Dermis blood vessel endothelial cell (primary cell): Measurements from ENCODE around the gene PNCK. TPM values are rescaled to one million over a fixed set of nuclear protein-coding genes. Genes with fewer than 3 reads are reported as not detected.
"Not testable (repeated sequence)": the region's sequence is repeated elsewhere in the genome, so short reads cannot be mapped to it uniquely, and the experiment has no call there.

ENCODE experiments used
- DNase-seq: peaks from one replicate; pipeline ENCODE4 v3.0.0; 2010
- total RNA-seq: library from RNA; depleted of rRNA; stranded (reverse); fragments of >200 nt; gene quantifications from 2 replicates; pipeline ENCODE4 v1.2.3, GENCODE V29; 2014

PNCK gene
- total RNA-seq, result not detected in 2 replicates

GRCh38 chrX:153673428-153674218 is at the start of gene PNCK:
TSS of gene PNCK (minus strand) at chrX:153673813. CDS start at chrX:153673076, 737 bp downstream.
- no peak for DNase-seq

GRCh38 chrX:153722704-153723350 is 49.2 kb upstream of the PNCK start:
- peak; percentile 50 for DNase-seq

DNA sequence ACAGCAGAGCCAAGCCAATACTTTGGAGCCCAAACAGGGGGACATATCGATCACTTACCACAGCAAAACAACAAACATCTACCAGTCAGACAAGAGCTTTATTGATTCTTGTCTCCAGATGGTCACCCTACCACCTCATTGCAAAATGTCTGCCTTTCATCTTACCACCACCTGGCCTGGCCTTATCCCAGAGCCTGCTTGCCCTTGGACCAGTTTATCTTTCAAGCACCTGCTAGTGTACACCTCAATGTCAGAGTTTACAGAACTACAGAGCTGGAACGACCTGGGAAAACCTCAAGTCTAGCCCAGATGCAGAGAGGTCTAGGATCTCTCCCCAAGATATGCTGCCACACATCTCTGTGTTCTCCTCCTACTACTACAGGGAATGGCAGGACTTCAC is 46.1 kb upstream of the PNCK start:
- DNase-seq, result no peak

DNA sequence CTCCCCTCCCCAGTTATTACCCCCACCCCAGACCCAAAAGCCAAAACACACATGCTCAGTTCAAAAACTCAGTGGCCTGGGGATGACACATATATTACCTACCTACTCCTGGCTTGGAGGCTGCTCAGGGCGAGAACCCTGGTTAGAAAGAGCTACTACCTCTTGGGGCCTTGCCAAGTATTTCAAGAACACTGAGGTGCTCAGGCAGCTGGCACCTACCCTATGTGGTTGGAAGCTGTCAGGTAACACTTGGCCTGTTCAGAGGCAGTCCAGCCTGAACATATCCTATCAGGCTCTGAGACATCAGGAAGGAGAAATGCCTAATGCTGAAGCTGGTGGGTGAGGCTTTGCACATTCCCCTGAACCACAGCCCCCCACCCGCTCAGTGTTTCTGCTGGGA is 45.6 kb upstream of the PNCK start:
- DNase-seq, result no peak

DNA sequence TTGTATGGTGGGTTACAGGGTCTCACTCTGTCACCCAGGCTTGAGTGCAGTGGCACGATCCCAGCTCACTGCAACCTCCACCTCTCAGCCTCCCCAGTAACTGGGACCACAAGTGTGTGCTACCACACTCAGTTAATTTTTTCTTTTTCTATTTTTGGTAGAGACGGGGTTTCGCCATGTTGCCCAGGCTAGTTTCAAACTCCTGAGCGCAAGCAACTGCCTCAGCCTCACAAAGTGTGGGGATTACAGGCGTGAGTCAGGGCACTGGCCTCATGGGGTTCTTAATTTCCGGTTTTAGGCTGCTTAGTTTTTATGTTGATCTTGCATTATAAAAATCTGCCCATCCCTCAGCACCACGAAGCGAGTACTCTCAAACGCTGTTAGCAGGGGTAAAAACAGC is 43.8 kb upstream of the PNCK start:
- DNase-seq, result no peak

DNA sequence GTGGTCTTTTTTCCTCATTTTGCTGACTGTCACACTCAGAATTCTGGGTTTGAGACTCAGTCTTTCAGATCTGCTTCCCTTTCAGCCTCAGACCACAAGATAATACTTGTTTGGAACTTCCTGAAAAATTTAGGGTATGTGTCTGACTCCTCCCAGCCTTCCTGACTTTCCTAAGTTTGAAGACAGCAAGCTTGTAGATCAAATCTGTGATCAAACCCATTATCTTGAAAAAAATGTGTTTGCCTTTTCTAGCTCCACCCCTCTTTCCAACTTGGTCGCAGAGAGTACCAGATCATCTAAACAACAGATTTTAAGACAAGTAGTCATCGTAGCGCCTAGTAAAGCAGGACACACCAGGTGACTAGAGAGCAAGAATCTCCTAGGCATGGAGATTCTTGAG is 40.6 kb upstream of the PNCK start:
- DNase-seq, result no peak

DNA sequence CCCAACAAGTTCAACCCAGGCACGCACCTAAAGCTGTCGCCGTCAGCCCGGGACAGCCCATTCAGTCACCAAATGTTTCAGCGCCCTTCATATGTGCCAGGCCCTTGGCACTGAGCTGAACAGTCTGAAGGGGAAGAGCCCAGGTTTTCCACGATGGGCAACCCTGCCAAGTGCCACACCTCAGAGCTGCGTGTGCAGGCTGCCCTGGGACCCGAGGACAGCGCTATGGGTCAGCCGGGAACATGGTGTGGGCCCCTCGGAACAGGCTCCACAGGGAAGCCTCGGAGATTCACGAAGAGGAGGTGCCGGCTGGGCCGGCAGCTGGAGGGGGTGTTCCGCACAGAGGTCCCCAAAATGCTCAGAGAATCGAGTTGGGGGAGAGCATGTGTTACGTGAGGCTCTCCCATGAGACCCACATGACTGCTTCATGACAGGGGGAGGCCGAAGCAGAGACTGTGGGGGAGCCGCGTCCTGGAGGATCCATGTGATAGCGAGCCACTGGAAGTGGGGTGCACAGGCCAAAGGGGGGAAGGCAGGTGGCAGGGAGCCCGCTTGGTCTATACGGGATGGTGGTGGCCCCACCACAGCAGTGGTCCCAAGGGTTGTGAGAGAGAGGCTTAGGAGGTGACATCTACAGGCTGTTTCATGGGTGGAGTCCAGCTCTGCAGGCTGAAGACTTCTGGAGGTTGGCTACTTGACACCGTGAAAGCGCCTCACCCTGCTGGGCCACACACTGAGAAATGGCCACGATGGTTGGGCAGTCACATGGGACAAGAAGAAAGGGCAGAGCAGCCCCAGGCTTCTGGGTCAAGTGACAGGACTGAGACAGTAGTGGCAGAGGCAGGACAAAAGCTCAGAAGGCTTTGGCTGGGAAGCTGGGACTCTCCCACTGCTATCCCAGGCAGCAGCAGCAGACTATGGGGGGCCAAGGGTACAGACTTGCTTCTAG is 36.4 kb upstream of the PNCK start:
- no peak for DNase-seq

- peak; percentile 87 for DNase-seq
Observed at GRCh38 chrX:153708415-153708814, 34.8 kb upstream of the PNCK start.

- DNase-seq, result no peak
Observed at GRCh38 chrX:153707406-153707805, 33.8 kb upstream of the PNCK start.

GRCh38 chrX:153706799-153707198 is 33.2 kb upstream of the PNCK start:
- no peak for DNase-seq

DNA sequence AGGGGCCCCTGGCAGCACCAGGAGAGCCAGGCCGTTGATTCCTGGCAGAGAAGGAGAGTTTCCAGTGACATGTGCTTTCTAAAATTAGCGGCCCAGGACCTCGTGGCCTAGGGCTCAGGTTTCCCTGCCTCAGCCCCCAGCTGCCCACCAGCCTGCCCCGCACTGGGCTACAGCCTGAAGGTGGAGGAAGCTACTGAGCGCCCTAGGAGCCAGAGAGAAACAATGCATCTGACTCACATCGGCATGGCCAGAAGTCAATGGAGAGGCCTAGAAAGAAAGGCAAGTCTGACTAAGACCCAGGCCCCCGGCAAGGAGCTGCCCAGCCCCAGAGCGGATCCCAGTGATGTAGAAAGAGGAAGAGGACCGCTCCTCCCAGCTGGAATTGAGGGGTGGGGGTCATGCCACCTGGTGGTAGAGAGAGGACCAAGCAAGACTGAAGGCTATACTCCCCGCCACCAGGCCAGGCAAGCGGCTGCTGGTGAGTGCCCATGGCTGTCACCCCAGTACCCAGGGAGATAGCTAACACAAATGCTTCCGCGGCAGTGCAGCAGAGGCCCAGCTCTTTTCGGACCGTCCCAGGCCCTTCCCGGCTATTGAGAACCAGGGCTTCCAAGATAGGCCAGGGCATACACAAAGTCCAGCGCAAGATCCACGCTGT is 31.9 kb upstream of the PNCK start:
- DNase-seq, result peak; percentile 68

DNA sequence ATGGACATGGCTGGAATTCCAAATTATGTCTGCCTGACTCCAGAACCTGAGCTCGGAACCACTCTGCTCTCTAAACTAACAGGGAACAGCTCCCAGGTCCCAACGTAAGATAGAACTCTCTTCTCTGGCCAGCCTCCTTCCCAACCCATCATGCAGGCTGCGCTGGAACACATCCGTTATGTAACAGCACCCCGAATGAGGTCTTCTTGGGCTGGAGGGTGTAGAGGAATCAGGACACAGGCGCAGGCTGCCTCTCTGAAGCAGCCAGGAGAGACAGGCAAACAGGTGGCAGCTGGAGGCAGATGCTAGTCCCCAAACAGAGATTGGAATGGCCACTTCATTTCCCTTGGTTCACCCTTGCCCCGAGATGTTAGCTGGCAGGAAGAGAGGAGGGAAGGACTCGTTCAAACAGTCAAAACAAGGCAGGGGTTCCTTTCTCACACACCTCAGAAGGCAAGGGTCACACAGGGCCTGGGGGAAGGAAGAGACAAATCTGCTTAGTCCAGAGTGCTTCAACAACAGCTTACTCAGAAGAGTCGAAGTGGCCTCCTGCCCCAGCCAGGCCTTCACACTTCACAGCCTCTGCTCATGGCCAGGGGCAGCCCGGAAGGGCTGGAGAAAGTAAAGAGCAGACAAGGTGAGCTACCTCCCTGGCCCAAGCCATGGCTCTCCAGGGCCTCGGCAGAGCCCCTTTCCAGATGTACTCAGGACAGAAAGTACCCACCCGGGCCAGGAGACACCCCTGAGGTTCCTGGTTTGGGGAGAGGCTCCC is 31.2 kb upstream of the PNCK start:
- not testable (repeated sequence) for DNase-seq

- DNase-seq, result no peak
Observed at GRCh38 chrX:153704021-153704526, 30.5 kb upstream of the PNCK start.

DNA sequence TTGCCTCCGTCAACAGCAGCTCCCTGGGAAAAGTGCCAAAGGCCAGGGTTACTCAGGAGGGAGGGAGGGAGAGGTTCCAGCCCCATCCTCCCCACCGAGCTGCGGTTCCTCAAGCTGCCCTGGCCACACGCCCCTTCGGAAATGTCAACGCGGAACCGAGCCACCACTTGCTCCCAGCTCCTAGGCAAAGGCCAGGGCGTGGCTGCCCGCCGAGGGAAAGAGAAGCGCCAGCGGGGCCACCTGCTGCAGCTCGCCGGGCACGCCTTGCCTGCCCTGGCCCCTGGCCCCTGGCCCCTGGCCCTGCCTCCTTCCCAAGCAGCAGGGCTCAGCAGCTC is 29.4 kb upstream of the PNCK start:
- no peak for DNase-seq

GRCh38 chrX:153702336-153703035 is 28.9 kb upstream of the PNCK start:
- DNase-seq, result no peak

- DNase-seq, result no peak
Observed at GRCh38 chrX:153701706-153702105, 28.1 kb upstream of the PNCK start.

DNA sequence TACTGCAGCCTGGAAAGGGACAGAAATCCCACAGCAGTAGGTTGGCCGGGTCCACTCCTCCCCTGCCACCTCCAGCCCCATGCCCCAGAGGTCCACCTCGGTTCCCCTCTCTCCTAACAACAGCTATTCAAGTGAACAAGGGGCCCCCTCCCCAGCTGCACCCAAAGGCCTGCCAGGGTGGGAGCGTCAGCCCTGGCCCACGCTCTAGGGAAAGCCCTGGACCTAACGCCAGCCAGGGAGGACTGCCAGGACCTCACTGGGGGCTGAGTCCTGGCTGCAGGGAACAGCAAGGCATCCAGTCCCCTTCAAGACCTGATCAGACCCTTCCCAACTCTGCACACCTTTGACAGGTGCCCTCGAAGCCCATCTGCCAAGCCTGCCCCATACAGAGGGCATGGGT is 27.4 kb upstream of the PNCK start:
- no peak for DNase-seq

GRCh38 chrX:153700376-153700945 is 26.8 kb upstream of the PNCK start:
- DNase-seq, result no peak

GRCh38 chrX:153699784-153700371 is 26.3 kb upstream of the PNCK start:
- not testable (repeated sequence) for DNase-seq

GRCh38 chrX:153699210-153699783 is 25.7 kb upstream of the PNCK start:
- not testable (repeated sequence) for DNase-seq
